ENCODE data around the gene ABCC8.

ABCC8 gene

DNA sequence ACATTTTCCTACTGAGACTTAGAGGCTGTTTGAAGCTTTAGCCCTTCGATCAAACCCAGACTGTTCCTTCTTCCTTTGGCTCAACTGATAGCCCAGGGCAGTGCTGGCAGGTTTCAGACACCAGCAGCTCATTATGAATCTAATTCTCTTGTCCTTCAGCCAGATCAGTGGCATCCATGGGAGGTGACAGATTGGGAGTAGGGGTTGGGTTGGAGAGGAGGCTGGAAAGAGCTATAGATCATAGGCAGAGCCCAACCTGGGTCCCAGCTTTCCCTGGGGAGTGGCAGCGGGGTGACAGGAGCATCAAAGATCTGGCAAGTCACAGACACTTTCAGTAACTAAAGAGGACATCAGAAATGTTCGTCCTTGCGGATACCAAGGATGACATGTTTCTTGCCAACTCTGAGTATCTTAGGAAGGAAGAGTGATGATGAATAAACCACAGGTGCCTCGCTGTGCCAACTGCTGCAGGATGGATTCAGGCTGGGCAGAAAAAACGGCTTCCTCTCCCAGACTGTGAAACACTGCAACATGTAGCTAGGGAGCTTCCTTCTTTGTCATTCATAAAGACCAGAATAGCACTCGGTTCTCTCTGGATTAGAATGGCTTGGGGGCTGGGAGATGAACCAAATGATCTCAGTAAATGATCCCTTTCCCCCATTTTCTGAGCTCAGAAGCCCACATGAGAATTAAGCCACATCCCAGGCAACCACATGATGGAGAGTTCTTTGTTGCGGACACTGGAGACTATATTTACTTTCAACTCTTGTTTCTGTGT, 19.1 kb downstream of the ABCC8 start:
- TF ChIP-seq, protein P1, sequence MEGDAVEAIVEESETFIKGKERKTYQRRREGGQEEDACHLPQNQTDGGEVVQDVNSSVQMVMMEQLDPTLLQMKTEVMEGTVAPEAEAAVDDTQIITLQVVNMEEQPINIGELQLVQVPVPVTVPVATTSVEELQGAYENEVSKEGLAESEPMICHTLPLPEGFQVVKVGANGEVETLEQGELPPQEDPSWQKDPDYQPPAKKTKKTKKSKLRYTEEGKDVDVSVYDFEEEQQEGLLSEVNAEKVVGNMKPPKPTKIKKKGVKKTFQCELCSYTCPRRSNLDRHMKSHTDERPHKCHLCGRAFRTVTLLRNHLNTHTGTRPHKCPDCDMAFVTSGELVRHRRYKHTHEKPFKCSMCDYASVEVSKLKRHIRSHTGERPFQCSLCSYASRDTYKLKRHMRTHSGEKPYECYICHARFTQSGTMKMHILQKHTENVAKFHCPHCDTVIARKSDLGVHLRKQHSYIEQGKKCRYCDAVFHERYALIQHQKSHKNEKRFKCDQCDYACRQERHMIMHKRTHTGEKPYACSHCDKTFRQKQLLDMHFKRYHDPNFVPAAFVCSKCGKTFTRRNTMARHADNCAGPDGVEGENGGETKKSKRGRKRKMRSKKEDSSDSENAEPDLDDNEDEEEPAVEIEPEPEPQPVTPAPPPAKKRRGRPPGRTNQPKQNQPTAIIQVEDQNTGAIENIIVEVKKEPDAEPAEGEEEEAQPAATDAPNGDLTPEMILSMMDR (IDR thresholded peaks at IDR 0.05; ENCODE audit: insufficient read depth, low read length, poor library complexity, severe bottlenecking): no peak
- DNase-seq (ENCODE audit: extremely low read depth, insufficient read length): no peak
- no peaks in the 10 kb centered on the region for H3K36me3 ChIP-seq (ENCODE audit: control insufficient read depth, insufficient read depth, low read length)
- H3K27me3 ChIP-seq (replicated peaks; ENCODE audit: control insufficient read depth, insufficient read depth, low read length): no peaks in the 10 kb centered on the region; the same call in none of the 2 replicates
- H3K4me3 ChIP-seq (replicated peaks; ENCODE audit: low read depth, low read length): no peak overlapping the region

DNA sequence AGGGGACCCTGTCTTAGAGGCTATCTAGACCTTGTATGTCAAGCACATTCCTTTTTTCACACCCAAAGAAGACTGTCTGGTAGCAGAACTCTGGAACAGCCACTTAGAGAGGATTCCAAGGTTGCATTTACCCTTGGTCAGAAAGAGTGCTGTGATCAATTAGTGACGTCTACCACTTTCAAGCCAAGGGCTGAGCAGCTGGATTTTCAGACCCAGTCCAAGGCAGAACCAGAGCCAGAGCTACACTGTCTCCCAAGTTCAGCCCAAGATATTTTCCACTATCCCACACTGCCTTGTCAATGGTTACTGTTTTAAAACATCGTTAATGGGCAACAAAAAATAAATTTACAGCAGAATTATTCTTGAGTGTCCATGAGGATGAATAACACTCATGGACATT, 24.0 kb downstream of the ABCC8 start:
- Histone ChIP-seq H3K36me3 (ENCODE audit: control insufficient read depth, insufficient read depth, low read length) (no peaks in the 10 kb centered on the region), H3K27me3 (replicated peaks; ENCODE audit: control insufficient read depth, insufficient read depth, low read length) (no peaks in the 10 kb centered on the region; the same call in 1 of the 2 replicates), H3K4me3 (replicated peaks; ENCODE audit: low read depth, low read length) (no peak overlapping the region)
- no peak for DNase-seq (ENCODE audit: extremely low read depth, insufficient read length)
- TF ChIP-seq, protein P1 (IDR thresholded peaks at IDR 0.05; ENCODE audit: insufficient read depth, low read length, poor library complexity, severe bottlenecking): no peak

DNA sequence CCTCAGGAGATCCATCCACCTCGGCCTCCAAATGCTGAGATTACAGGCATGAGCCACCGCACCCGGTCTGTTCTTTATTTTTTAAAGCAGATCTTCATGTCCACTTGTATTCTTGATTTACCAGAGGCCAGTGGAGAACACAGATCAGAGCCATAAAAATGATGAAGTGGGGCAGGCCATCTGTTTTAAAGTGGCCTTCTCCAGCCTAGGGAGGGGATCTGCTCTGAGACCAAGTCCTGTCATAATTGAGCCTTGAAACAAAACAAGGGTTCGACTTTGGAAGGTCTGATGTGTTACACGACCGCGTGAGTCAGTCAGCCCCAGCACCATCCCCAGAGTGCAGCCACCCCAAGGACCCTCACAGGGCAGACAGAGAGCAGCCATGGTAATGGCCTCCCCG, 27.5 kb downstream of the ABCC8 start:
- no peaks in the 10 kb centered on the region for H3K27me3 ChIP-seq (replicated peaks; ENCODE audit: control insufficient read depth, insufficient read depth, low read length)
- DNase-seq (ENCODE audit: extremely low read depth, insufficient read length): no peak
- no peak overlapping the region for H3K4me3 ChIP-seq (replicated peaks; ENCODE audit: low read depth, low read length)

DNA sequence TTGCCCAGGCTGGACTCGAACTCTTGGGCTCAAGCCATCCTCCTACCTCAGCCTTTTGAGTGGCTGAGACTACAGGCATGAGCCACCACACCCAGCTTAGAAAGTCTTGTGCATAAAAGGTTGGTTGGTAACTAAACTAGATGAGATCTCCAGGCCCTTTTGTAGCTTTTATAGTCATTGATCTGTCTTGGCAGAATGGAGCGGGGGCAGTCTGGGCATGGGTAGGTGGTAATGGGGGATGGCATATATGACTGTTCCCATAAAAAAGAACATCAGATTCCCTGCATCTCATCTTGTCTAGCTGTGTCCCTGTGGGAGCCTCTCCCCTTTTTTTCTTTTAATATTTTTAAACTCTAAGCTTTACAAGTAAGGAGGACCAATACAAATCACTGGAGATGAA, 30.2 kb downstream of the ABCC8 start:
- no peaks in the 10 kb centered on the region for H3K36me3 ChIP-seq (ENCODE audit: control insufficient read depth, insufficient read depth, low read length)
- H3K27me3 ChIP-seq (replicated peaks; ENCODE audit: control insufficient read depth, insufficient read depth, low read length): no peaks in the 10 kb centered on the region
- TF ChIP-seq, protein P1 (IDR thresholded peaks at IDR 0.05; ENCODE audit: insufficient read depth, low read length, poor library complexity, severe bottlenecking): no peak
- DNase-seq (ENCODE audit: extremely low read depth, insufficient read length): no peak
- H3K4me3 ChIP-seq (replicated peaks; ENCODE audit: low read depth, low read length): no peak overlapping the region

More for the DNA sequence above, 27.5 kb downstream of the ABCC8 start:
- TF ChIP-seq, protein P1 (IDR thresholded peaks at IDR 0.05; ENCODE audit: insufficient read depth, low read length, poor library complexity, severe bottlenecking): no peak
- H3K36me3 ChIP-seq (ENCODE audit: control insufficient read depth, insufficient read depth, low read length): no peaks in the 10 kb centered on the region

DNA sequence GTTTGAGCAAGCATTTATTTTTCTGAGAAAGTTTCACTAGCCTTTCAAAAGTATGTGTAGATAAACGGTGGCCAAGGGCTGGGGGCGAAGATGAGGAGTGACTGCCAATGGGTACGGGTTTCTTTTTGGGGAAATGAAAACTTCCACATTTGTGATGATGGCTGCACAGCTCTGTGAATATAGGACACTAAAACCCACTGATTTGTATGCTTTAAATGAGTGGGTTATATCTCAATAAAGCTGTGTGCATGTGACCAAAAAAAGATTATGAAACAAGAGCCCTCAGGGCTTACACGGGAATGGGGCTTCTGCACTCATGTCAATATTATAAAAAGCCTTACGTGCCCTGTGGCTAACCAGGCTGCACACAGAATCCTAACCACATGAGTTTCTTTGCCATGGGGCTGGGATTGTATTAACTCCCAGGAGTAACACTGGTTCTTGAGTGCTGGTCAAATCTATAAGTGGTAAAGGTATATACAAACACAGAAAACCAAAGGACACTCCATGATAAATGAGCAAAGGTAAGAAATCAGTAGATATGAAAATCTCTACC, 31.3 kb downstream of the ABCC8 start:
- DNase-seq (ENCODE audit: extremely low read depth, insufficient read length): no peak

More for the DNA sequence above, 31.3 kb downstream of the ABCC8 start:
- no peaks in the 10 kb centered on the region for H3K27me3 ChIP-seq (replicated peaks; ENCODE audit: control insufficient read depth, insufficient read depth, low read length)
- TF ChIP-seq, protein P1 (IDR thresholded peaks at IDR 0.05; ENCODE audit: insufficient read depth, low read length, poor library complexity, severe bottlenecking): no peak
- no peak overlapping the region for H3K4me3 ChIP-seq (replicated peaks; ENCODE audit: low read depth, low read length)
- no peaks in the 10 kb centered on the region for H3K36me3 ChIP-seq (ENCODE audit: control insufficient read depth, insufficient read depth, low read length)
